Neural cell (in vitro differentiated cells): ENCODE data around the gene MCM9.

Experiments
- CTCF ChIP-seq: fragments of 450-650 bp; IDR thresholded peaks from 2 replicates; pipeline ENCODE4 v1.5.1; 2014; ENCODE audit warnings: antibody characterized with exemption, mild to moderate bottlenecking, moderate library complexity; ENCODE audit not compliant: poor library complexity, severe bottlenecking
- EP300 ChIP-seq: fragments of 450-650 bp; conservative IDR thresholded peaks from 2 replicates; pipeline ENCODE4 v1.6.1; 2014; ENCODE audit warnings: antibody characterized with exemption, mild to moderate bottlenecking, moderate library complexity; ENCODE audit not compliant: poor library complexity, severe bottlenecking
- EZH2 ChIP-seq: fragments of 200-600, 300-800 bp; shearing (Covaris generic), sonication (generic); IDR thresholded peaks from 2 replicates; pipeline ENCODE4 v1.6.1; 2014; ENCODE audit warnings: antibody characterized with exemption, low read length, borderline replicate concordance, mild to moderate bottlenecking; ENCODE audit not compliant: insufficient read depth, poor library complexity, severe bottlenecking
- MXI1 ChIP-seq: fragments of 450-650 bp; conservative IDR thresholded peaks from 2 replicates; pipeline ENCODE4 v1.6.1; 2014; ENCODE audit warnings: antibody characterized with exemption, mild to moderate bottlenecking; ENCODE audit not compliant: poor library complexity, severe bottlenecking
- POLR2AphosphoS5 ChIP-seq: IDR thresholded peaks from 2 replicates; pipeline ENCODE4 v1.6.1; 2012

- TF ChIP-seq EZH2, result no peak
- TF ChIP-seq POLR2AphosphoS5, result no peak
- TF ChIP-seq CTCF, result no peak
- TF ChIP-seq EP300, result no peak
- no peak for TF ChIP-seq MXI1
Observed at GRCh38 chr6:118783931-118784550, 150.9 kb downstream of the MCM9 start.
